Activated B cell treated with CpG ODN at 0.5 μM for 24 hours (primary cell): ENCODE data around the gene SLC12A7. TPM values are rescaled to one million over a fixed set of nuclear protein-coding genes. Genes with fewer than 3 reads are reported as not detected.

Source experiments
- ATAC-seq: fragments of 200-7000 bp; cut with Tn5 transposase; one replicate; pipeline ENCODE4 v1.10.0; 2021; ENCODE audit warnings: low read depth, mild to moderate bottlenecking, moderate library complexity
- CTCF ChIA-PET: fragments of 350-600 bp; sonication (Branson Sonifier 250); formaldehyde crosslinking; loops from one replicate; lab custom pipeline; 2021; ENCODE audit warnings: antibody characterized with exemption; lab: Charles Lee
- POLR2A ChIA-PET: fragments of 350-600 bp; sonication (Branson Sonifier 250); formaldehyde crosslinking; loops from one replicate; lab custom pipeline; 2021; ENCODE audit warnings: antibody characterized with exemption; lab: Charles Lee
- DNase-seq: peaks from one replicate; pipeline ENCODE4 v3.0.0; 2022
- H3K27ac Mint-ChIP-seq: one replicate; pipeline ENCODE4 v1.8.0; 2020; ENCODE audit warnings: mixed read lengths
- H3K27me3 Mint-ChIP-seq: one replicate; pipeline ENCODE4 v1.8.0; 2021; ENCODE audit warnings: mixed read lengths
- H3K36me3 Mint-ChIP-seq: one replicate; pipeline ENCODE4 v1.8.0; 2021; ENCODE audit warnings: low read depth, mixed read lengths
- H3K4me1 Mint-ChIP-seq: one replicate; pipeline ENCODE4 v1.8.0; 2021; ENCODE audit warnings: mixed read lengths
- H3K4me3 Mint-ChIP-seq: one replicate; pipeline ENCODE4 v1.8.0; 2020; ENCODE audit warnings: mild to moderate bottlenecking, mixed read lengths
- H3K9me3 Mint-ChIP-seq: one replicate; pipeline ENCODE4 v1.8.0; 2020; ENCODE audit warnings: mixed read lengths
- CTCF ChIP-seq: fragments of 200-600 bp; IDR thresholded peaks from one replicate; pipeline ENCODE4 v1.8.0; 2022; ENCODE audit warnings: antibody characterized with exemption, mild to moderate bottlenecking
- intact Hi-C: fragments of 100-400 bp; cut with micrococcal nuclease; formaldehyde crosslinking; loops from one replicate; pipeline ENCODE4 v1.15.1; 2024
- total RNA-seq: library from RNA; stranded (reverse); gene quantifications from 2 replicates; pipeline ENCODE4 v1.2.3, GENCODE V29; 2022

Gene SLC12A7
- total RNA-seq, 1 donor from 2014 or later = 23.3 TPM

GRCh38 chr5:1068895-1069719 lies 42.8 kb downstream of the SLC12A7 start:
- DNase-seq = no peak
- Mint-ChIP-seq H3K9me3 (no peaks in the 10 kb centered on the region), H3K27ac (no peak overlapping the region), H3K4me3 (no peak overlapping the region), H3K4me1 (no peaks in the 10 kb centered on the region), H3K36me3 (peaks cover 19% of the 10 kb centered on the region), H3K27me3 (no peaks in the 10 kb centered on the region)
- POLR2A ChIA-PET = no interaction called here
- intact Hi-C loops = no loop called here
- no peak for ATAC-seq
- CTCF ChIA-PET = no interaction called here
- TF ChIP-seq CTCF = no peak

DNA sequence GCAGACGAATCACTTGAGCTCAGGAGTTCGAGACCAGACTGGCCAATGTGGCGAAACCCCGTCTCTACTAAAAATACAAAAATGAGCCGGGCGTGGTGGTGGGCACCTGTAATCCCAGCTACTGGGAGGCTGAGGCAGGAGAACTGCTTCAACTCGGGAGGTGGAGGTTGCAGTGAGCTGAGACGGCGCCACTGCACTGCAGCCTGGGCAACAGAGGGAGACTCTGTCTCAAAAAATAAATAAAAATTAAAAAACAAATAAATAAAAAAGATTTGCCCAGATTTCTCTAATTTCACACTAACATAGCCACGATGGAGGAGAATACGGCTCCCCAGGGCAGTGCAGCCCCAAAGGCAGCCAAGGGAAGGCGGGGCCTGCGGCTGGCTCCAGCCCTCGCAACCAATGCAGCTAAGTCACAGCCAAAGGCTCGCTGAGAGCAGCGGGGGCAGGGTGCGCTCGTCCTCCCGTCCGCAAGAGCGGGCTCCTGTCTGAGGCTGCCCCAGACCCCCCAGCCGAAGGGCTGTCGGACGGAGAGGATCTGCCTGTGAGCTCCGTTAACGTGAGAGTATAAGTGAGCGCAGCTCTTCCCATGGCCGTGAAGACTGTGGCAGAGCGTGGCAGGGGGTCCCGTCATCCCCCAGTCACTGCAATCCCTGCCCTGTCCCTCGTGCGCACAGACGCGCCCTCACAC lies 43.5 kb downstream of the SLC12A7 start:
- Mint-ChIP-seq H3K9me3 (no peaks in the 10 kb centered on the region), H3K4me3 (no peak overlapping the region), H3K27me3 (no peaks in the 10 kb centered on the region), H3K4me1 (no peaks in the 10 kb centered on the region), H3K36me3 (peaks cover 15% of the 10 kb centered on the region), H3K27ac (no peak overlapping the region)
- POLR2A ChIA-PET = no interaction called here
- CTCF ChIA-PET = no interaction called here
- ATAC-seq = no peak
- intact Hi-C loops = no loop called here
- no peak for TF ChIP-seq CTCF
- DNase-seq = no peak

DNA sequence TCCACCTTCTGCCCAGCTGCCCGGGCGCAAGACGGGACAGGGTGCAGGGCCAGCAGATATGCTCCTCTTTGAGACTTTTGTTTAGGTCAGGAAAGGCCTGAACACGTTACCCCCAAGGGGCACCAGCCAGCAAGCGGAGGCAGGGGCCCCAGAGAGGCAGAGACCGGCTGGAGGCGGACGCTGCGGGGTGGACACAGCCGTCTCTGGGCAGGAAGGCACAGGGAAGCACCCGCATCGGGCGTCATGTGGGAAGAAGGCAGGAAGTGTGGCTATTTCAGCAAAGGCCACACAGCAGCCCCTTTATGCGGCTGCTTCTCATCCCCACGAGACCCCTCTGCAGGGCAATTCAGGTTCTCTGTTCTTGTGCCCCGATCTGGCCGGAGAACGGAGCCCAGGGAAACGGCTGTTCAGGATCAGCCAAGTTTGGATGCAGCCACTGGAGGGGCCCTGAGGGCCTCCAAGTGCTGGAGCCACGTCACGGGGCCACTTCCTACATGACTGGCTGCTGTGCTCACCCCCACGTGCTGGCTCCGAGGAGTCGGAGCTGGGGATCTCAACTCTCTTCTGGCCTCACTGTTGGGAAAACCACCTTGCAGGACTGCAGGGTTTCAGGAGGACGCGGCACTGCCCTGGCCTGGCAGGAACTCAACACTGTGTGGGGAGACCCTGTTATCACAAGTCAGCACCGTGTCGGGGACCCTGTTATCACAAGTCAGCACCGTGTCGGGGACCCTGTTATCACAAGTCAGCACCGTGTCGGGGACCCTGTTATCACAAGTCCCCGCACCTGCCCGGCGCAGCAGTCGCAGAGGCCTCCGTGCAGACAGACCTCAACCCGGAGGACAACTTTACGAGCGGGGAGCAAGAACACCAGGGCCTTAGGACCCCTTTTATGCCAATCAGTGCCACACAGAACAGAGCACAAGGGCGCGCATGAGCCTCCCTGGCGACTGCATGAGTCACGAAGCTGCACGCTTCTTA lies 44.4 kb downstream of the SLC12A7 start:
- Mint-ChIP-seq H3K9me3 (no peaks in the 10 kb centered on the region), H3K4me3 (no peak overlapping the region), H3K27me3 (no peaks in the 10 kb centered on the region), H3K27ac (no peak overlapping the region), H3K36me3 (peaks cover 17% of the 10 kb centered on the region), H3K4me1 (no peaks in the 10 kb centered on the region)
- POLR2A ChIA-PET = no interaction called here
- DNase-seq (no peak), ATAC-seq (no peak)
- TF ChIP-seq CTCF = no peak
- intact Hi-C loops = no loop called here
- CTCF ChIA-PET = no interaction called here

DNA sequence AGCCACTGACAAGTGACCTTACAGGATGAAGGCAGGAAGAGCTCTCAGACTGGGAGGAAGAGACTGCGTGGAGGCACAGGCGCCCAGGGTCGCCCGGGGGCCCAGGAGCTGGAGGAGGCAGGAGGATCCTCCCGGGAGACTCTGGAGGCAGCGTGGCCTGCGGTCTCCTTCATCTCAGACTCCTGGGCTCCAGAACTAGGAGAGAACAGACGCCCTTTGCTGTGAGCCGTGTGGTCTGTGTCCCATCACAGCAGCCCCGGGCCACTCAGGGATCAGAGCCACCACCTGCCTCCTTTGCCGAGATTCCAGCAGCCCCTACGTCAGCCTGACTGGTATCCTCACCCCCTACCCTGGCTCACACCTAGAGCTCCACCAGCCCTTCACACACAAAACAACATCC lies 45.2 kb downstream of the SLC12A7 start:
- intact Hi-C loops = no loop called here
- POLR2A ChIA-PET = no interaction called here

More for the DNA sequence above, 45.2 kb downstream of the SLC12A7 start:
- ATAC-seq (no peak), DNase-seq (no peak)
- H3K27ac Mint-ChIP-seq = no peak overlapping the region
- no peak for TF ChIP-seq CTCF
- no peaks in the 10 kb centered on the region for H3K4me1 Mint-ChIP-seq
- no peaks in the 10 kb centered on the region for H3K9me3 Mint-ChIP-seq
- no peaks in the 10 kb centered on the region for H3K27me3 Mint-ChIP-seq
- CTCF ChIA-PET = no interaction called here
- H3K4me3 Mint-ChIP-seq = no peak overlapping the region
- peaks cover 20% of the 10 kb centered on the region for H3K36me3 Mint-ChIP-seq
